SK-N-SH treated with all-trans-retinoic acid at 6 μM for 48 hours (cell line): Measurements from ENCODE around the gene ARHGEF33.

ENCODE experiments used
- ESRRG ChIP-seq: fragments of 250-450 bp; sonication (Bioruptor Pico); IDR thresholded peaks from 2 replicates; pipeline ENCODE4 v1.6.1; 2021; ENCODE audit warnings: mild to moderate bottlenecking
- GLIS3 ChIP-seq: fragments of 250-450 bp; sonication (Bioruptor Pico); IDR thresholded peaks from 2 replicates; pipeline ENCODE4 v1.5.0; 2020; ENCODE audit warnings: mild to moderate bottlenecking, moderate library complexity
- ISL1 ChIP-seq: fragments of 250-450 bp; sonication (Bioruptor Pico); IDR thresholded peaks from 2 replicates; pipeline ENCODE4 v2.1.2; 2022; ENCODE audit warnings: mild to moderate bottlenecking, moderate library complexity
- PPARA ChIP-seq: fragments of 250-450 bp; sonication (Bioruptor Pico); IDR thresholded peaks from 2 replicates; pipeline ENCODE4 v1.5.0; 2020; ENCODE audit warnings: mild to moderate bottlenecking, borderline replicate concordance
- SNAI2 ChIP-seq: fragments of 250-450 bp; sonication (Bioruptor Pico); IDR thresholded peaks from 2 replicates; pipeline ENCODE4 v1.5.0; 2020; ENCODE audit warnings: mild to moderate bottlenecking, moderate library complexity
- ZC3H10 ChIP-seq: fragments of 250-450 bp; sonication (Bioruptor Pico); IDR thresholded peaks from 2 replicates; pipeline ENCODE4 v1.5.1; 2021; ENCODE audit warnings: mild to moderate bottlenecking, moderate library complexity
- ZFP3 ChIP-seq: fragments of 250-450 bp; sonication (Bioruptor Pico); IDR thresholded peaks from 2 replicates; pipeline ENCODE4 v1.5.0; 2020; ENCODE audit warnings: mild to moderate bottlenecking, moderate library complexity
- TF ChIP-seq, protein P1 (sequence below): fragments of 250-450 bp; sonication (Bioruptor Pico); IDR thresholded peaks from 2 replicates; pipeline ENCODE4 v1.5.0; 2020; ENCODE audit warnings: mild to moderate bottlenecking, moderate library complexity
- TF ChIP-seq, protein P2 (sequence below): fragments of 250-450 bp; sonication (Bioruptor Pico); IDR thresholded peaks from 2 replicates; pipeline ENCODE4 v1.5.1; 2020; ENCODE audit warnings: low read depth, mild to moderate bottlenecking, moderate library complexity
- TF ChIP-seq, protein P3 (sequence below): fragments of 250-450 bp; sonication (Bioruptor Pico); IDR thresholded peaks from 2 replicates; pipeline ENCODE4 v1.8.0; 2021; ENCODE audit warnings: low read depth, mild to moderate bottlenecking, moderate library complexity, borderline replicate concordance

DNA sequence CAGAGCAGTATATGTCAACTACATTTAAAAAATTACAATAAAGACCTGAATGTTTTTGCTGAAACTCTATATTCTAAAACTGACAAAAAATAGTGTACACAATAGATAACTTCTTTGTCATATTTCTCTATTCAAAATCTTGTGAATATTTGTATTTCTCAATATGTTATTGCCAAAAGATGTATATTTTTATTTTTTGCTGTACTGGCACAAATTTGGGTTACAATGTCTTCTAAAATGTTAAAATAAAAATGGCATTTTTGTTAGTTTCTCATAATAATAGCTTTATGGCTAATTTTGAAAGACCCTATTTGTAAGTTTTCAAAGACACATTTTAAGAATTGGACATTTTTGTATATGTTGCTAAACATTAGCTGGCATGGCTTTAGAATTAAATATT is 630 bp upstream of the ARHGEF33 start:
- TF ChIP-seq ISL1 (no peak), PPARA (no peak), ZFP3 (no peak), ZC3H10 (CRISPR knock-in tag) (no peak), GLIS3 (no peak), ESRRG (CRISPR knock-in tag) (no peak), SNAI2 (CRISPR knock-in tag) (no peak)
- TF ChIP-seq, protein P1, sequence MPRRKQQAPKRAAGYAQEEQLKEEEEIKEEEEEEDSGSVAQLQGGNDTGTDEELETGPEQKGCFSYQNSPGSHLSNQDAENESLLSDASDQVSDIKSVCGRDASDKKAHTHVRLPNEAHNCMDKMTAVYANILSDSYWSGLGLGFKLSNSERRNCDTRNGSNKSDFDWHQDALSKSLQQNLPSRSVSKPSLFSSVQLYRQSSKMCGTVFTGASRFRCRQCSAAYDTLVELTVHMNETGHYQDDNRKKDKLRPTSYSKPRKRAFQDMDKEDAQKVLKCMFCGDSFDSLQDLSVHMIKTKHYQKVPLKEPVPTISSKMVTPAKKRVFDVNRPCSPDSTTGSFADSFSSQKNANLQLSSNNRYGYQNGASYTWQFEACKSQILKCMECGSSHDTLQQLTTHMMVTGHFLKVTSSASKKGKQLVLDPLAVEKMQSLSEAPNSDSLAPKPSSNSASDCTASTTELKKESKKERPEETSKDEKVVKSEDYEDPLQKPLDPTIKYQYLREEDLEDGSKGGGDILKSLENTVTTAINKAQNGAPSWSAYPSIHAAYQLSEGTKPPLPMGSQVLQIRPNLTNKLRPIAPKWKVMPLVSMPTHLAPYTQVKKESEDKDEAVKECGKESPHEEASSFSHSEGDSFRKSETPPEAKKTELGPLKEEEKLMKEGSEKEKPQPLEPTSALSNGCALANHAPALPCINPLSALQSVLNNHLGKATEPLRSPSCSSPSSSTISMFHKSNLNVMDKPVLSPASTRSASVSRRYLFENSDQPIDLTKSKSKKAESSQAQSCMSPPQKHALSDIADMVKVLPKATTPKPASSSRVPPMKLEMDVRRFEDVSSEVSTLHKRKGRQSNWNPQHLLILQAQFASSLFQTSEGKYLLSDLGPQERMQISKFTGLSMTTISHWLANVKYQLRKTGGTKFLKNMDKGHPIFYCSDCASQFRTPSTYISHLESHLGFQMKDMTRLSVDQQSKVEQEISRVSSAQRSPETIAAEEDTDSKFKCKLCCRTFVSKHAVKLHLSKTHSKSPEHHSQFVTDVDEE (CRISPR knock-in tag), result no peak
- TF ChIP-seq, protein P2, sequence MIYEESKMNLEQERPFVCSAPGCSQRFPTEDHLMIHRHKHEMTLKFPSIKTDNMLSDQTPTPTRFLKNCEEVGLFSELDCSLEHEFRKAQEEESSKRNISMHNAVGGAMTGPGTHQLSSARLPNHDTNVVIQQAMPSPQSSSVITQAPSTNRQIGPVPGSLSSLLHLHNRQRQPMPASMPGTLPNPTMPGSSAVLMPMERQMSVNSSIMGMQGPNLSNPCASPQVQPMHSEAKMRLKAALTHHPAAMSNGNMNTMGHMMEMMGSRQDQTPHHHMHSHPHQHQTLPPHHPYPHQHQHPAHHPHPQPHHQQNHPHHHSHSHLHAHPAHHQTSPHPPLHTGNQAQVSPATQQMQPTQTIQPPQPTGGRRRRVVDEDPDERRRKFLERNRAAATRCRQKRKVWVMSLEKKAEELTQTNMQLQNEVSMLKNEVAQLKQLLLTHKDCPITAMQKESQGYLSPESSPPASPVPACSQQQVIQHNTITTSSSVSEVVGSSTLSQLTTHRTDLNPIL, result no peak
- TF ChIP-seq, protein P3, sequence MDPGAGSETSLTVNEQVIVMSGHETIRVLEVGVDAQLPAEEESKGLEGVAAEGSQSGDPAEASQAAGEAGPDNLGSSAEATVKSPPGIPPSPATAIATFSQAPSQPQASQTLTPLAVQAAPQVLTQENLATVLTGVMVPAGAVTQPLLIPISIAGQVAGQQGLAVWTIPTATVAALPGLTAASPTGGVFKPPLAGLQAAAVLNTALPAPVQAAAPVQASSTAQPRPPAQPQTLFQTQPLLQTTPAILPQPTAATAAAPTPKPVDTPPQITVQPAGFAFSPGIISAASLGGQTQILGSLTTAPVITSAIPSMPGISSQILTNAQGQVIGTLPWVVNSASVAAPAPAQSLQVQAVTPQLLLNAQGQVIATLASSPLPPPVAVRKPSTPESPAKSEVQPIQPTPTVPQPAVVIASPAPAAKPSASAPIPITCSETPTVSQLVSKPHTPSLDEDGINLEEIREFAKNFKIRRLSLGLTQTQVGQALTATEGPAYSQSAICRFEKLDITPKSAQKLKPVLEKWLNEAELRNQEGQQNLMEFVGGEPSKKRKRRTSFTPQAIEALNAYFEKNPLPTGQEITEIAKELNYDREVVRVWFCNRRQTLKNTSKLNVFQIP (CRISPR knock-in tag), result no peak
